ENCODE measurements around the gene RITA1.
A peak's percentile ranks its signal among the peaks of the same experiment; 100 is the strongest.

RITA1 gene

GRCh38 chr12:113181975-113182374 lies 3.5 kb upstream of the RITA1 start:
- H3K4me3 ChIP-seq (ENCODE audit: low read depth, low read length), result no peak overlapping the region
- TF ChIP-seq, protein P1, sequence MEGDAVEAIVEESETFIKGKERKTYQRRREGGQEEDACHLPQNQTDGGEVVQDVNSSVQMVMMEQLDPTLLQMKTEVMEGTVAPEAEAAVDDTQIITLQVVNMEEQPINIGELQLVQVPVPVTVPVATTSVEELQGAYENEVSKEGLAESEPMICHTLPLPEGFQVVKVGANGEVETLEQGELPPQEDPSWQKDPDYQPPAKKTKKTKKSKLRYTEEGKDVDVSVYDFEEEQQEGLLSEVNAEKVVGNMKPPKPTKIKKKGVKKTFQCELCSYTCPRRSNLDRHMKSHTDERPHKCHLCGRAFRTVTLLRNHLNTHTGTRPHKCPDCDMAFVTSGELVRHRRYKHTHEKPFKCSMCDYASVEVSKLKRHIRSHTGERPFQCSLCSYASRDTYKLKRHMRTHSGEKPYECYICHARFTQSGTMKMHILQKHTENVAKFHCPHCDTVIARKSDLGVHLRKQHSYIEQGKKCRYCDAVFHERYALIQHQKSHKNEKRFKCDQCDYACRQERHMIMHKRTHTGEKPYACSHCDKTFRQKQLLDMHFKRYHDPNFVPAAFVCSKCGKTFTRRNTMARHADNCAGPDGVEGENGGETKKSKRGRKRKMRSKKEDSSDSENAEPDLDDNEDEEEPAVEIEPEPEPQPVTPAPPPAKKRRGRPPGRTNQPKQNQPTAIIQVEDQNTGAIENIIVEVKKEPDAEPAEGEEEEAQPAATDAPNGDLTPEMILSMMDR (IDR thresholded peaks at IDR 0.05; ENCODE audit: low read depth, low read length), result no peak
- DNase-seq, result no peak
- peaks cover 4% of the 10 kb centered on the region; the same call in 1 of the 2 replicates for H3K4me1 ChIP-seq
- H3K9me3 ChIP-seq, result no peaks in the 10 kb centered on the region
- H3K27me3 ChIP-seq, result no peaks in the 10 kb centered on the region
- peaks cover 50% of the 10 kb centered on the region for H3K36me3 ChIP-seq

GRCh38 chr12:113183030-113183589 lies 2.4 kb upstream of the RITA1 start:
- H3K4me1 ChIP-seq, result peaks cover 5% of the 10 kb centered on the region; the same call in 1 of the 2 replicates
- no peaks in the 10 kb centered on the region for H3K9me3 ChIP-seq
- peaks cover 42% of the 10 kb centered on the region for H3K36me3 ChIP-seq
- no peak for DNase-seq
- no peaks in the 10 kb centered on the region for H3K27me3 ChIP-seq
- H3K4me3 ChIP-seq (ENCODE audit: low read depth, low read length), result no peak overlapping the region
- TF ChIP-seq, protein P1 (IDR thresholded peaks at IDR 0.05; ENCODE audit: low read depth, low read length), result no peak

DNA sequence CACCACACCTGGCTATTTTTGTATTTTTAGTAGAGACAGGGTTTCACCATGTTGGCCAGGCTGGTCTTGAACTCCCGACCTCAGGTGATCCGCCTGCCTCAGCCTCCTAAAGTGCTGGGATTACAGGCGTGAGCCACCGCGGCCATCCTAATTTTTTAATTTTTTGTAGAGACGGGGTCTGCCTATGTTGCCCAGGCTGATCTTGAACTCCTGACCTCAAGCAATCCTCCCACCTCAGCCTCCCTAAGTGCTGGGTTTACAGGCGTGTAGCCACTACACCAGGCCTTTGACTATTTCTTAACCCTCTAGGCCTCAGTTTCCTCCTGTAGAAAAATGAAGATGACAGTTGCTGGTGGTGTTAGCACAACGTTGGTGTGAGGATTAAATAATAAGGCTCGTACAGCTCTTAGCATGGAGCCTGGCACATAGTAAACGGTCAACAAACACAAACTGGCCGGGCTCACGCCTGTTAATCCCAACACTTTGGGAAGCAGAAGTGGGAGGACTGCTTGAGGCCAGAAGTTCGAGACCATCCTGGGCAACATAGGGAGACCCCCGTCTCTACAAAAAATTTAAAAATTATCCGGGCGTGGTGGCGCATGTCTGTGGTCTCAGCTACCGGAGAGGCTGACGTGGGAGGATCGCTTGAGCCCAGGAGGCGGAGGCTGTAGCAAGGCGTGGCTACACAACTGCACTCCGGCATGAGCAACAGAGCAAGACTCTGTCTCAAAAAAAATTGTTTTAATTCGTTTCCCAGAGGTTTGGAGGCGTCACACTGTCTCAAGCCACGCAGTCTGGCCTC lies 1.2 kb upstream of the RITA1 start:
- no peak for DNase-seq
- Histone ChIP-seq H3K4me3 (ENCODE audit: low read depth, low read length) (peak overlapping the region; percentile 91), H3K27me3 (no peaks in the 10 kb centered on the region), H3K9me3 (no peaks in the 10 kb centered on the region), H3K4me1 (peaks cover 5% of the 10 kb centered on the region; the same call in 1 of the 2 replicates), H3K36me3 (peaks cover 33% of the 10 kb centered on the region)
- TF ChIP-seq, protein P1 (IDR thresholded peaks at IDR 0.05; ENCODE audit: low read depth, low read length), result no peak

DNA sequence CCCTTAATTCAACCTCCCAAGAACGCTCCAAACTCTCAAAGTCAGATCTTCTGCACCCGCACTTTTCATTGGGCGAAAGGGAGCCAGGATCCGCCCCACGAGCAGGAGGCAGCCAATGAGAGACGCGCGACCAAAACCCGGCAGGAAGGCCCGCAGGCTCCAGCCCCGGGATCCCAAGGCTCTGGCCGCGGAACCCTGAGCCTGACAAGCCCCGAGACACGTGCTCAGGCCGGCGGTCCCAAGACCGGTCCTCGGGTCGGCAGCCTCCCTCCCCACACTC lies 681 bp upstream of the RITA1 start:
- Histone ChIP-seq H3K36me3 (peaks cover 27% of the 10 kb centered on the region), H3K27me3 (no peaks in the 10 kb centered on the region), H3K4me3 (ENCODE audit: low read depth, low read length) (peak overlapping the region; percentile 91), H3K9me3 (no peaks in the 10 kb centered on the region), H3K4me1 (peaks cover 5% of the 10 kb centered on the region; the same call in 1 of the 2 replicates)
- peak; percentile 91 for DNase-seq
- TF ChIP-seq, protein P1 (IDR thresholded peaks at IDR 0.05; ENCODE audit: low read depth, low read length), result no peak

- TF ChIP-seq, protein P1 (IDR thresholded peaks at IDR 0.05; ENCODE audit: low read depth, low read length), result no peak
- peaks cover 22% of the 10 kb centered on the region for H3K36me3 ChIP-seq
- no peak for DNase-seq
Observed at GRCh38 chr12:113186033-113186365, 478 bp downstream of the RITA1 start.

DNA sequence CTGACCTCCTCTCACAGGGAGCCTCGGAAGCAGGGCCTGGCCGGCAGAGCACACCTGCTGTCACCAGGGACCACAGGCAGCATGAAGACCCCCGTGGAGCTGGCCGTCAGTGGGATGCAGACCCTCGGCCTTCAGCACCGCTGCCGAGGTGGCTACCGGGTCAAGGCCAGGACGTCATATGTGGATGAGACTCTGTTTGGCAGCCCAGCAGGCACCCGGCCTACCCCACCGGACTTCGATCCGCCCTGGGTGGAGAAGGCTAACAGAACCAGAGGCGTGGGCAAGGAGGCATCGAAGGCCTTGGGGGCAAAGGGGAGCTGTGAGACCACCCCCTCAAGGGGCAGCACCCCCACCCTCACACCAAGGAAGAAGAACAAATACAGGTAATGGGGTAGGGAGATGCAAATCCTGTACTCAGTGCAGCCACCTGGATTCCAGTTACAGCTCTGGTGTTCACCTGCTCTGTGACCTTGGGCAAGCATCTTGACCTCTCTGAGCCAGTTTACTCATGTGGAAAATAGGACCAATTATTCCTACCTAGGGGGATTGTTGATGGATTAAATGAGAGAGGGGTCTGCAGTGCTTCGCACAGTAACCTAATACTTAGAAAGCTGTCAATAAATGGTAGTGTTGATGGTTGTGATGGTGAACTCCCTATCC lies 1.3 kb downstream of the RITA1 start:
- Histone ChIP-seq H3K4me3 (ENCODE audit: low read depth, low read length) (peak overlapping the region; percentile 91), H3K4me1 (peaks cover 11% of the 10 kb centered on the region), H3K27me3 (no peaks in the 10 kb centered on the region), H3K9me3 (no peaks in the 10 kb centered on the region), H3K36me3 (peaks cover 28% of the 10 kb centered on the region)
- no peak for DNase-seq
- TF ChIP-seq, protein P1 (IDR thresholded peaks at IDR 0.05; ENCODE audit: low read depth, low read length), result no peak

More at GRCh38 chr12:113186033-113186365, 478 bp downstream of the RITA1 start:
- Histone ChIP-seq H3K4me1 (peaks cover 6% of the 10 kb centered on the region), H3K27me3 (no peaks in the 10 kb centered on the region), H3K9me3 (no peaks in the 10 kb centered on the region), H3K4me3 (ENCODE audit: low read depth, low read length) (peak overlapping the region; percentile 91)
